ENCODE data around the gene LRRC74A.
"Not testable (repeated sequence)": the region's sequence is repeated elsewhere in the genome, so short reads cannot be mapped to it uniquely, and the experiment has no call there.

Gene LRRC74A

DNA sequence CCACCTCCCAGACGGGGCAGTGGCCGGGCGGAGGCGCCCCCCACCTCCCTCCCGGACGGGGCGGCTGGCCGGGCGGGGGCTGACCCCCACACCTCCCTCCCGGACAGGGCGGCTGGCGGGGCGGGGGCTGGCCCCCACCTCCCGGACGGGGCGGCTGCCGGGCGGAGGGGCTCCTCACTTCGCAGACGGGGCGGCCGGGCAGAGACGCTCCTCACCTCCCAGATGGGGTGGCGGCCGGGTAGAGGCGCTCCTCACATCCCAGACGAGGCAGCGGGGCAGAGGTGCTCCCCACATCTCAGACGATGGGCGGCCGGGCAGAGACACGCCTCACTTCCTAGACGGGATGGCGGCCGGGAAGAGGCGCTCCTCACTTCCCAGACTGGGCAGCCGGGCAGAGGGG, 71.8 kb downstream of the LRRC74A start:
- DNase-seq, result not testable (repeated sequence)

DNA sequence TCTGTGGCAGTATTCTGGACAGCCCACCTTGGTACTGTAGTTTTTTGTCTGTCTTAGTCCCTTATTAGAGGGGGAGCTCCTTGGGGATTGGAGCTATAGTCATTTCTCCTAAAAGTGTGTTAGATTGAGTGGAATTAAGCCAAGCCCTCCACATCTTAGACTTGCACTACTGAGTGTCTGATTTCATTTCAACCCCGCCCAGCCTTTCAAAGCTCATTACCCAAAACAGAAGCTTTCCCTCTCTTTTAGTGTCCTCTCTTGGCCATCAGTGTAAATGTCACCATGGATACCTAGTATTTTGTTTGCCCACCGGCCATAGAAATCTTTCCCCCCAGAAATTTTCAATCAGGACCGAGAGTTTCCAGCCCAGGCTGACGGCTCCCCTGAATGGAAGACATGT, 74.5 kb downstream of the LRRC74A start:
- no peak for DNase-seq

DNA sequence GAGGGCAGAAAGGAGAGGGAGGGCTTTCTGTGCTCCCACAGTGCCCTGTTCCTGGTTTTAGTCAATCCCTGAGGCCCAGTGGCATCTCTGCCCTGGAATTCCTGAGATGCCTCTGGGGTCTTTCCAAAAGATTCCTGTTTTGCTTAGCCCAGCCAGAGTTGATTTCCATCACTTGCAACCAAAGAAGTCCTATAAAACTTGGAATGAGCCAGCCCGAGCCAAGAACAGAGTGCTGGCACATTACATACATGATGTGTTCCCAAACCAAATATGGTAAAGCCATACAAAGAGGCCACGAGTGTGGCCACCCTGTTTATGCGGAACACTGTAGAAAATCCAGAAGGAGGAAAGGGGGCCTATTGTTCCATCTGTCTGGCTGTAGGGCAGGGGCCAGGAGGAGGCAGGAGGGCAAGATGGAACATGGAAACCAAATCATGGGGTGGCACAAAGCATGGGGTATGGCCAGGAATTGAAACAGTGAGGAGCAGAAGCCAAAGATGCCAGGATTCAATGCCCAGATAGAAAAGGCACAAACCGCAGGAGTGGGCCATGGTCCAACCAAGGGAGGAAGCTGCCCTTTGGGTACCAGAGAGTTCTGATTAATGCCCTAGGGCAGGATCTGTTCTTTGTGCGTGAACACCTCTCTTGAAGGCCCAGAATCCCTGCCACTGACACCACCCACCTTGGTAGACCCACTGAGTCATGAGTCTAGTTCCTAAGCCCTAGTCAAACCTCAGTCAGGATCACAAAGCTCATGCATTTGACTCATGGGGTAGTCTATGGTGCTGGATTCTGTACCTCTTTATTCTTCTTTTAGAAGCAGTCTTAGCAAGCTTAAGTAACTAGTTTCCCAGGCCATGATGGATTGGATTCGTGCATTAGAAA, 75.2 kb downstream of the LRRC74A start:
- DNase-seq, result no peak

DNA sequence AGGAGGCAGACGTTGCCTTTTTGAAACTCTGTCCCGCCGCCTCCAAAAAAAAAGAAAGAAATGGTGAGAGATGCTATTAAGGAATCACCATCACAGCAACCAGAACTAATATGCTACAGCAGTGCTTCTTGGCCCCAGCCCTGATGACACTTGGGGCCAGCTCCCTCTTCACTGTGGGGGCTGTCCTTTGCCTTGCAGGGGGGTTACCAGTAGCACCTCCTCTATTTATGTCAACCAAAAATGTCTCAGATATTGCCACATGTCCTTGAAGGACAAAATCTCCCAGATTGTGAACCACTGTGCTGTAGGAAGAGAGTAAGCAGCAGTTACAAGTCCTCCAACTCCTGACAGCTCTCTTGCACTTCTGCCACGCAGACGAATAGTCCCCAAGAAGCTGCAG, 76.4 kb downstream of the LRRC74A start:
- DNase-seq, result no peak

DNA sequence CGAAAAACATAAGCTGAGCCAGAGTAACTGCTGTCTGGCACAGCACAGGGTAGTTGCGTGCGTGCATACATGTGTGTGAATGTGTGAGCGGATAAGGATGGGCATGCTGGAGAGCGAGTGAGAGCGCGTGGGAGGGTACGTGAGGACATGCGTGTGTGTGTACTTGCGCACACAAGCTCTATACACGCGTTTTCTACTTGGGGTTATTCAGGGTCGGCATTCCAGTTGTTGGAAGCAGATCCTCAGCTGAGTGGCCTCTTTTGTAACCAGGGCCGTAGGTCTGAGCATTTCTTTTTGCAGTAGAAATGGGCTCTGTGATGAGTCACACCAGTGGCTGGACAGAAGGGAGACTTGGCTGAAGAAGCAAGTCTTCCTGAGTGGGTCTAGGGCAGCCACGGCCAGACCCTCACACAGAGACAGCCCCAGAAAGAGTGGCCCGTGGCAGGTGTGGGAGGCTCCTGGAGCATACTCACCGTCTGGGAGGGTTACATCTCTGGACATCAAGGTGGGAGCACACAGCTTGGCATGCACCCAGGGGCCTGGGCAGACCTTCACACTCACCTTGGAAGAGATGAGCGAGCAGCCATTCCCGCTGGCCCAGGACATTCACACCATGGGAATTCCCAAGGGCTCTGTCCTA, 78.0 kb downstream of the LRRC74A start:
- no peak for DNase-seq

DNA sequence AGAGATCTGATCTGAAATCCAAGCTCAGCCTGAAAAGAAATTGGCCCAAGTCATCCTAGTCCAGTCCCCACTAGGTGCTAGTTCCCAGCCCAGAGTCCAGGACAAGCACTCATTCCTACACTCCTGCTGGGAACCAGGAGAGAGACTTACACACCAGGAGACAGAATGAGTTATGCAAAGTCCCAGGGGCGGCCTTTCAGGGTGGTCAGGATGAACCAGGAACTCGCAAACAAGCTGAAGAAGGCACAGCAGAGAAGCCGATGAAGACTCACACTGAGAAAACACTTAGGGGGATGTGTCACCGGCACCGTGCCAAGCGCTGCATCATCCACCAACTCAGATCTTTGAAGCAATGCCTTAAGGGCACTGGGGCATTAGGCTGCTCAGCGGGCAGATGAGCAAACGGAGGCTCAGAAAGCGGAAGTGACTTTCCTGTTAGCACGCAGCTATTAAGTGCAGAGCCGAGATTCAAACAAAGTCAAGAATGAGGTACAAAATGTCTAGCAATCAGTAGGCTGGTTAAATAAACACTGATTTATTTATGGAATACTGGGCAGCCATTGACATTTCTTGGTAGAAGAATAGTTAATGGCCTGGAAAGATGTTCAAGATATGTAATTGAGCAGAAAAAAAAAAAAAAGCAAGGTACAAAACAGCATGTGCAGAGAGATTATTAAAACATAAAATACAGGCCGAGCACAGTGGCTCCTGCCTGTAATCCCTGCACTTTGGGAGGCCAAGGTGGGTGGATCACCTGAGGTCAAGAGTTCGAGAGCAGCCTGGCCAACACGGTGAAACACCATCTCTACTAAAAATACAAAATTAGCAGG, 78.7 kb downstream of the LRRC74A start:
- DNase-seq, result peak; percentile 83

DNA sequence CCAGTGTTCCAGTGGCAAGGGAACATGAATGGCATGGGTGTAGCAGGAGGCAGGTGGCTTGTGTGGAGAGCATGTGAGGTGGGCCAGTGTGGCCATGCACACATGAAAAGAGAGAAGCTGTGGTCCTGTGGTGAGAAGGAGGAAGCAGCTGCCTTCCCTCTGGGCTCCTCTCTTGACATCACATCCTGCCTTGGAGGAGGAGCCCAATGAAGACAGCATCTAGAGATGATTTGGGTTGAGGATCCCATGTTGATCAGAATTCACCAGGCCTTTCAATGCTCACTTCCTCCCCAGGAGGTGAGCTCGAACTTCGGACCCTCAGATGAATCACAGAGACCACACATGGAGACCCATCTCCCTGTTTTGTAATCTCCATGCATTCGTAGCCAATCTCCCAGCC, 82.6 kb downstream of the LRRC74A start:
- no peak for DNase-seq

DNA sequence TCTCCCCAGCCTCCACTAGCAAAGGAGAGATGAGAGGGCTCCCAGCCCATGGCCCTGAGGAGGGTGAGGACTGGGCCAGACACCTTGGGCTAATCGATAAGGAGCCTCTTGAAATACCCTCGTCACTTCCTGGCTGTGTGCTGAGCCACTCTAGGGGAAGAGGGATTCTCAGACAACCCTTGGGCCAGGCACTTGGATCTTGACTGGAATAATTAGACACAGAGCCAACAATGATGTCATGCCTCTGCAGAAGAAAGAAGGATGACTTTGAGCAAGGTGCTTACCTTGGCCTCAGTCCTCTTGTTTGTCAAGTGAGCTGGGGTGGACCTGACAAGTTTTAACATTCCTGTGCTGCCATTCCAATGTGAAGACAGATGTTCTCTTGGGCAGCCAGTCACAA, 83.1 kb downstream of the LRRC74A start:
- DNase-seq, result no peak

DNA sequence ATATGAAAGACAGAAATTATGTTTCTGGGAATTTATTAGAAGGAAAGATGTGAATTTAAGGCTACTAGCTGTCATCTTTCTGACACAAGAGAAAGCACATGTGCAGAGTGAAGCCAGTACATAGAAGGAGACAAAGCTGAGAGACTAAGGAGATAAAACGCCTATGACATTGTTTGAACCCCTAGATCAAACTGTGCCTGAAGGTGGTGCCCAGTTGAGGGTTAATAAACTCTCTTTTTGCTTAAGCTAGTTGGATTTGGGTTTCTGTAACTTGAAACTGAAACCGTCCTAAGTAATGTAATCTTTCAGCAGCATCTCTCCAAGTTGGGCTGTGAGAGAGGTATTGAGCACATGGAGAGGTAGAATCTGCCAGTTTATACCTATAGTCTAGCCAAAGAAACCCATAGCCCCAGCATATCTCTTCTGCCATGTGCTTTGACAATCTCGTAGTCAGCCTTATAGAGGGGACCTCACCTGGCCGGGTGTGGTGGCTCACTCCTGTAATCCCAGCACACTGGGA, 84.2 kb downstream of the LRRC74A start:
- DNase-seq, result no peak

DNA sequence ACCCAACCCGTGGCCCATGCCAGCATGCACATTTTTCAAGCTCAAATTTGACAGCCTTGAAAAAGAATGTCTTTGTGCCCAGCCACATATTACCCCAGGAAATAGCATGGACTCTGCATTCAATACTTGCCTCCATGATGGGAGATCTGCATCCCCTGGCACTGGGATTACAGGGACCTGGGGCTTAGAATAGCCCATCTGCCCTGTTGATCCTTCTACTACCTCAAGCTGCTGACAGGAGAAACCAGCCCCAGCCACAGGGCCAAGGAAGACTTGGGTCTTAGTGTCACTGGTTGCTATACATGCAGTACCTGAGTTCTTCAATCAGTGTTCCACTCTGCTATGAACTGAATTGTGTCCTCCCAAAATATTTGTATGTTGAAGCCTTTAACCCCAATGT, 85.3 kb downstream of the LRRC74A start:
- no peak for DNase-seq

DNA sequence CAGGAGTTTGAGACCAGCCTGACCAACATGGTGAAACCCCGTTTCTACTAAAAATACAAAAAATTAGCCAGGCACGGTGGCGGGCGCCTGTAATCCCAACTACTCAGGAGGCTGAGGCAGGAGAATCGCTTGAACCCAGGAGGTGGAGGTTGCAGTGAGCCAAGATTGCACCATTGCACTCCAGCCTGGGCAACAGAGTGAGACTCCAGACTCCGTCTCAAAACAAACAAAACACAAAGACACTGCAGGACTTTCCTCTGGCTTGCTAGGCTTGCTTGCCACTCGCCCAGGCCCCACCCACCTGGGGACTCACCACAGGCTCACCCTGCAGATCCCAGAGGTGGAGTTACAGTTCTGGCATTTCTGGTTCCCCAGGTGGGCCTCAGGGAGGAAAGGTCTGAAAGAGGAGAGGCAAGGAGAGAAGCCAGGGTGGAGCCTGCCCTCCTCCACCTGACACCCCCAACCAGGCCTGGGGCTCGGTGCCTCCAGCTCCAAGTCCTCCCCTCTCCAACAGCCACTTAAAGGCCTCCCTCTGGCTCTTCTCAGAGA, 88.4 kb downstream of the LRRC74A start:
- DNase-seq, result not testable (repeated sequence)

DNA sequence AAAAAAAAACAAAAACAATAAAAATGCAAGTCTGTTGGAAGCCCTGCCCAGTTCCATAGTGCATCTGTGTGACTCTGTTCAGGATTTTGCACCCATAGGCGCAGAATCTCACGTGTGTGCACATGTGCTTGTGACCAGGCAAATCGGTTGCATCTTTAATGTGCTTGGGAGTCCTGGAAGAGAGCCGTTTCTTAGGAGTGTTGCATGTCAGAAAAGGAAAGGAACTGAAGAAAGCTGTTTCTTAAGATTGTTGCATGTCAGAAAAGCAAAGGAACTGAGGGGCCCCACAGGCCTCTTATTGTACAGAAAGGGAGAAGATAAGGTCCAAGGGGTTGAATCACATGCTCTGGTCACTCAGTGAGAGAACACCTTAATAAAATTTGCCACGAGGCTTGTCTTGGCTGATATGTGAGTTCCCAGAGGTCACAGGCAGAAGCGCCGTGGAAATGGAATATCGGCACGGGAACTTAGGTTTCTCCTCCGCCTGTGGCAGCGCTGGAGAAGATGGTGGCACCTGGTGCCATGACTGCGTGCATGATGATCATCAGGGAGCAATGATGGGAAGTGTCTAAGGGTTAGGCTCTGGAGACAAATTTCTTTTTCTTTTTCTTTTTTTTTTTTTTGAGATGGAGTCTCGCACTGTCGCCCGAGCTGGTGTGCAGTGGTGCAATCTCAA, 90.0 kb downstream of the LRRC74A start:
- DNase-seq, result no peak

DNA sequence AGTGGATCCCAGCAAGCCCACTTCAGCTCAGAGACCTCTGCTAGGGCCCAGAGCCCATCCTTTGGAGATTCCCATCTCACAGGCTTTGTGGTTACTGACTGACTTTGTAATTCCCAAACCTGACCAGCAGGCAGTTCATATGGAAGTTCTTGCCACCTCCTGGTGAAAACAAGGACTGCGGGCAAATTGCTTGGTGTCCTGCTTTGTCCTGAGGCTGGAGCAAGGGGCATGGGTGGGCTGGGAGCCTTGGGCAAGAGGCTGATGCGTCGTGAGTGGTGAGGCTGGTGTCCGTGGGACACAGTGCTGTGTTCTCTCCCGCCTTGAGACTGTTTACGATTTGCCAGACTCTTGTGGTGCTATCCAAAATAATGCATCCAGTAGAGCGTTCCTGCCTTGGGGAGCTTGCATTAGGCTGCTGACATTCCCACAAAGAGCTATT, 91.0 kb downstream of the LRRC74A start:
- DNase-seq, result no peak

DNA sequence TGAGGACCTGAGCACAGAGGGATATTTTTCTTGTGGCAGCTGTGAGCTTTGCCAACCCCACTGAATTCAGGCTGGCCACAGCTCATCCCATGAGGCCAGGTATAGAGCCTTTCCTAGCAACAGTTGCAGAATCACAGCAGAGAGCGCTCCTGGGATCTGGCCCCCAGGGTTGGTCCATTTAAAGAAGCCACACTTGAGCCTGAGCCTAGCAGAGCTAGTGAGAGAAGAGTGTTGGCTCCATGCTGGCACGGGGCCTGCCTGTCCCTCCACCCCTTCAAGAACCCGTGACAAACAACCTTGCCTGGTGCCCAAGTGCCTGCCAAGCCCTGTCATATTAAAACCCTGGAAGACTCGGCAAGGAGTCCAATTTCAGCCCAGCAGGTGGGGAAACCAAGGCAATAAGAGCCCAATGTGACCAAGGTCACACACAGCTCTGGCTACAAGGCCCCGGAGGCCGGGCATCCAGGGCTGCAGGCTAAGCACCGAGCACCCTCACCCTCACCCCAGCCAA, 91.6 kb downstream of the LRRC74A start:
- DNase-seq, result no peak

DNA sequence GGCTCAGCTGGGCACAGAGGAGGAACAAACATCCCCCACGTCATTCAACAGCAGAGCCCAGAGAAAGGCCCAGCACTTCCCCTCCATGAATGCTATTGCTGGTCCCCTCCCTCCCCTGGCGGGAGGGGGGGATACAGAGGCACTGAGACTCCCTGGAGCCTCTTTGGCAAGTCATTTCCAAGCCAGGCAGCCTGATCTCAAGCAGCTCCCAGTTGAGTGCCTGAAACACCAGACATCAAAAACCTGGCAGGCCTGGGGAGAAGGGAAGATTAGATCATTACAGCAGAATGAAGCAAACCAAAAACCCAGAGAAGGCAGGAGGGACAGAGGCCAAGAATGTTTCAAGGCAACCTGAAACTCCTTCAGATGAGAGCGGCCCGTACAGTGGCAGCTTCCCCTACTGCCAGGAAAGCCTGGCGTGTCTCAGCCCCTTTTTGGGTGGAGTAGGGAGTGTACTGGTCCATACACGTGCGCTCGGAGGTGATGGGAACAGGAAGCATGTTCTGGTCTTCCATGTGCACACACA, 92.1 kb downstream of the LRRC74A start:
- no peak for DNase-seq

DNA sequence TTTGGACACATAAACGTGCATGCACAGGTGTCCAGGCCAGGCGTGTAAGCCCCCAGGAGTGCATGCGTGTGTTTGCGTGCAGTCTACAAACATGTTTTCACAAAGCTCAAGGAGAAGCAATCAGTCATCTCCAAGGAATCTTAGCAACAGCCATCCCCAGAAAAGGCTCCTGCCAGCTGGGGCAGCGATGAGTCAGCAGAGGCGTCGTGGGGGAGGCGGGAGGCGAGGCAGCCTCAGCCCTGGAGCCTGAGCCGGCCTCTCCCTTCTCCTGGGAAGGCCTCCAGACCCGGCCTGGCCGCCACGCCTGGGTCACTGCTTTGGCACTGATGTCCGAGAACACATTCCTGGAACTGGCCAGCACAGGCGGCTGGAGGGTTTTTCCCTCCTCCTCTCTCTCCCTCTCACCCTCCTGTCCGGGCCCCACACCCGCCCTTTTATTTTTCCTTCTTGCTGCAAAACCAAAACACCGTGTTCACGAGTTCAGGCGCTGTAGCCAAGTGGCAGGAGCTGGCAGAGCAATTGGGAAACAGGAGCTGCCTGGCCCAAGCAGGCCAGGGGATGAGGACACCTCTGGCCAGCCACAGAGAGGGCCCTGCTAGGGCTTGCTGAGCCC, 92.7 kb downstream of the LRRC74A start:
- no peak for DNase-seq
